Neural progenitor cell (in vitro differentiated cells): Measurements from ENCODE around the gene KIF3B.
"Not testable (repeated sequence)": the region's sequence is repeated elsewhere in the genome, so short reads cannot be mapped to it uniquely, and the experiment has no call there.

Source experiments
- CTCF ChIP-seq: fragments of 200-600 bp; sonication (generic); IDR thresholded peaks from 2 replicates; pipeline ENCODE4 v1.5.1; 2017; ENCODE audit warnings: antibody characterized with exemption, mild to moderate bottlenecking
- EZH2 ChIP-seq: fragments of 200-600 bp; sonication (generic); IDR thresholded peaks from 2 replicates; pipeline ENCODE4 v1.6.1; 2017; ENCODE audit warnings: antibody characterized with exemption, mild to moderate bottlenecking, moderate library complexity

GRCh38 chr20:32380037-32380436, 102.6 kb downstream of the KIF3B start:
- TF ChIP-seq CTCF, EZH2: not testable (repeated sequence)
